Fibroblast of upper back skin (primary cell): Measurements from ENCODE around the gene SLC44A2.

Source experiments
- DNase-seq: peaks from one replicate; pipeline ENCODE4 v3.0.0-alpha.2; 2013

SLC44A2 gene

DNA sequence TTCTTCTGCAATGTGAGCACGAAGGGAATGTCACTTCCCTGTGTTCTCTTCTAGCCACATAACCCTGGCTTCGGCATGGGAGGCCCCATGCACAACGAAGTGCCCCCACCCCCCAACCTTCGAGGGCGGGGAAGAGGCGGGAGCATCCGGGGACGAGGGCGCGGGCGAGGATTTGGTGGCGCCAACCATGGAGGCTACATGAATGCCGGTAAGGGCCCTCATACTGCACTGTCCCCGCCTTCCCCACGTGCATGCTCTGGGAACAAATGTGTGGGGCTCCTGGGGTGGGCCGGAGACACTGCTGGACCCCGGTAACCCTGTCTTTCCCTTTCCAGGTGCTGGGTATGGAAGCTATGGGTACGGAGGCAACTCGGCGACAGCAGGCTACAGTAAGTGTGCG is 58.2 kb downstream of the SLC44A2 start:
- no peak for DNase-seq

DNA sequence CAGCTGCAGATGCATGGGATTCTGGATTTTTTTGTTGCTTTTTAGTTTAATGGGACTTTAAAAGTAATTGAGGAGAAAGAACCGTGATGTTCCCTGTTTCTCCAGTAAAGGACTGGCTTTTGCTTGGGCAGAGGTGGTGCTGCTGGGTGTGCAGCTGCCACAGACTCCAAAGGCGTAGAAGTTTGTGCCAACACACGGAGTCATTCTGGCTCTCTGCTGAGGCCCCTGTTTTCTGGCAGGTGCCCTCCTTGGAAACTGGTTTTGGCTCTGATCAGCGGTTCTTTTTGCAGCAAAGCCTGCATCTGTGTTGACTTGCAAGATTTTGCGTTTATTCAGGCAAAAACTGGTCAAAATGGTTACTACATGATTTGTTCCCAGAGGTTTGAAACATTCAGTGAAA is 59.9 kb downstream of the SLC44A2 start:
- no peak for DNase-seq

DNA sequence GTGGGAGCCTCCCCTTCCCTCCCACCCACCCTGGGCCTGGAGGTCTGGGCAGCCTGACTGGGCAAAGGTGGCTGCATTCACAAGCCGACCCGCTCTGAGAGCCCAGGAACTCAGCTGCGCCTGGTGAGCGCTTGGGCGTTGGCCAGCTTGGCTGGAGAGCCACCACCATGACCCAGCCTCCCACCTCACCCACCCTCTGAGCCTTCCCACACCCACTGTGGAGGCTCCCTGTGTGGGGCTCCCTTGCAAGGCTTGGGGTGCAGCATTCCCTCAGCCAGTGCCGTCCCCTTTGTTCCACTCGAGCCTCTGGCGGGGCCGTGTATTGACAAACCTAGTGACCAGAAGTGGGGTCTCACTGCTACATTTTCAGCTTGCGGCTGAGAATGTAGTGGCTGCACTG is 60.8 kb downstream of the SLC44A2 start:
- DNase-seq: no peak

DNA sequence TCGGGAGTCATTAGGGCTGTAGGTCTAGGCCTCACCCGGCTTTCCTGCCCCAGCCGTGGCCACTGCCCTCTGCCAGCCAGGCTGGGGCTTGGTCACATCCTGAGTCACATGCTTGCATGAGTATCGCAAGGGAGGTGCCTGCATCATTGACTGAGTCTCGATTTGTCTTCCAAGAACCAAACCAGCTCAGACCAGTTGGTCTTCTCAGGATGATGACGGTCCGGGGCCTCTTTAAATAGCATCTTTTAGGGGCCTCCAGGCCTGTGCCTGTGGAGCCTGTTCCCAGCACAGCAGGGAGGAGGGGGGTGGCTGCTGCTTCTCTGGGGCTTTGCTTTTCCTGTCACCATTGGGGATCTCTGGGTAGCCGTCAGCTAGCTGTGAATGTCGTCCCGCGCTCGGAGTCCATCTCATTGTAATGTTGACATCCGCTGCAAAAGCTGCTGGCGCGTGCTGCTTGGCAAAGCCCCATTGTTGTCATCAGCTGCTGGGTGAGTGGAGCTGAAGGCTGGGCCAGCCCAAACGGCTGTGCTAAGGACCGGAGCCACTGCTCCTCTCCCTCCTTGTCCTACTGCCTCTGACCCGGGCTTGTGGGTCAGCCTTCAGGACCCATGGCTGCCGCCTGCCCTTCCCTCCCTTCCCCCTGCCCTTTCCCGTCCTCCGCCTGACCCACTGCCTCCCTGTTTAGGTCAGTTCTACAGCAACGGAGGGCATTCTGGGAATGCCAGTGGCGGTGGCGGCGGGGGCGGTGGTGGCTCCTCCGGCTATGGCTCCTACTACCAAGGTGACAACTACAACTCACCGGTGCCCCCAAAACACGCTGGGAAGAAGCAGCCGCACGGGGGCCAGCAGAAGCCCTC is 61.5 kb downstream of the SLC44A2 start:
- DNase-seq: no peak

DNA sequence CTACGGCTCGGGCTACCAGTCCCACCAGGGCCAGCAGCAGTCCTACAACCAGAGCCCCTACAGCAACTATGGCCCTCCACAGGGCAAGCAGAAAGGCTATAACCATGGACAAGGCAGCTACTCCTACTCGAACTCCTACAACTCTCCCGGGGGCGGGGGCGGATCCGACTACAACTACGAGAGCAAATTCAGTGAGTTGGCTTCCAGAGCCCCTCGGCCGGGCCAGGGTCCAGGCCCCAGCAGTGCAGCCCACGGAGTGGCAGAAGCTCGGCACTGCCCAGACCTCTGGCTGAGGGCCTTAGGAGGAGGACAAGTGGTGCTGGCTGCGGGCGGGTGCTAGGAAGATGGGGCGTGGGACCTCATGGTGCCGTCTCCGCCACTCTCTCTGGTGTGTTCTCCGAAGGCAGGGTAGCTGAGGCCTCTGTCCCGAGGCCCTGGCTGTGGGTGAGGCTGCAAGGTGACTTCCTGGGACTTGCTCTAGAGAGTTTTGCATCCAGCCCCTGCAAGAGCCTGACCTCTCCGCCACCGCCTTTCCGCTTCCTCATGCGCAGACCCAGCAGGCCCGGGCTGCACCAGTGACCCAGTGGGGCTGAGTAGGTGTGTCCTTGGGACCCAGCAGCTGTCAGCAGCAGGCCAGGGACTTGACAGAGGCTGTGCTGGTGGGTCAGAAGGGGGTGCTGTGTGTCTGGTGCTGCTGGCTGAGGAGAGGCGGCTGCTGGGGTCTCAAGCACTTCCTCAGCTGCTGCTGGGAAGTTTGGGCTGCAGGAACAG is 62.4 kb downstream of the SLC44A2 start:
- no peak for DNase-seq

DNA sequence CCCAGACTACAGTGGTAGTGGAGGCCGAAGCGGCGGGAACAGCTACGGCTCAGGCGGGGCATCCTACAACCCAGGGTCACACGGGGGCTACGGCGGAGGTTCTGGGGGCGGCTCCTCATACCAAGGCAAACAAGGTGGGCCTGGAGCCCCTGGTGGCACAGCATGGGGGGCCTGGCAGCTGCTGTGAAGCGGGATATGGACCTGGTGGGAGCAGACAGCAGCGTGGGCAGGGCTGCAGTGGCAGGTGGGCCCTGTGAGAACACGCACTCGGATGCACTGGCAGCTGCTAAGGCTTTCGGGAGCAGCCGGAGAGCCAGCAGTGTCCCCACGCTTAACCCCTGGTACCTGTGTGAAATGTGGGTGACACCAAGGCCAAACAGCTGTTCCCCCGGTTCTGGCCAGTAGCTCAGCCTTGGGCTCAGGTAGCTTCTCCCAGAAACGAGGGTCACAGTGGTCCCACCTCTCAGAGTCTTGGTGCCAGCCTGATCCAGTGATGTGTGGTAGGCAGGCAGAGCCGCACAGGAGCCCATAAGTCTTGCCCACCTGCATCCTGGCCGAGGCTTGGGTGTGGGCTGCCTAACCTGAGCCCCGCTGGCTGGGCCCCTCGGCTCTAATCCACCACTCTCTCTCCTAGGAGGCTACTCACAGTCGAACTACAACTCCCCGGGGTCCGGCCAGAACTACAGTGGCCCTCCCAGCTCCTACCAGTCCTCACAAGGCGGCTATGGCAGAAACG is 63.4 kb downstream of the SLC44A2 start:
- no peak for DNase-seq

DNA sequence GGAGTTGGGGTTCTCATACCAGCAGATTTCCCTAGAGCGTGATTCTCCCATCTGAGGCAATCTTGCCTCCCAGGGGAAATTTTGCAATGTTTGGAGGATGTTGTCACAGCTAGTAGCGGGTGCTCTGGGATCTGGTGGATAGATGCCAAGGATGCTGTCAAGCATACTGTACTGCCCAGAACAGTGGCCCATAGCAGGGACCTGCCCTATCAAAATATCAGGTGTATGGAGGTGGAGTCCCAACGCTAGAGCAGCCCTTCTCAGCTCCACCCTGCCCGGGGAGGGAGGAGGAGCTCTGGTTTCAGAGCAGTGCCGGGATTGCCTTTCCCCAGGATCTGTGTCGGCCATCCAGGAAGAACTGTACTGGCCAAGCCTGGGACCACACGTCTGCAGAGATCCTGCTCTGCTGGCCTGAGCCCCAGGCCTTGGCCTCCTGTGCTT is 65.0 kb downstream of the SLC44A2 start:
- peak; percentile 20 for DNase-seq

DNA sequence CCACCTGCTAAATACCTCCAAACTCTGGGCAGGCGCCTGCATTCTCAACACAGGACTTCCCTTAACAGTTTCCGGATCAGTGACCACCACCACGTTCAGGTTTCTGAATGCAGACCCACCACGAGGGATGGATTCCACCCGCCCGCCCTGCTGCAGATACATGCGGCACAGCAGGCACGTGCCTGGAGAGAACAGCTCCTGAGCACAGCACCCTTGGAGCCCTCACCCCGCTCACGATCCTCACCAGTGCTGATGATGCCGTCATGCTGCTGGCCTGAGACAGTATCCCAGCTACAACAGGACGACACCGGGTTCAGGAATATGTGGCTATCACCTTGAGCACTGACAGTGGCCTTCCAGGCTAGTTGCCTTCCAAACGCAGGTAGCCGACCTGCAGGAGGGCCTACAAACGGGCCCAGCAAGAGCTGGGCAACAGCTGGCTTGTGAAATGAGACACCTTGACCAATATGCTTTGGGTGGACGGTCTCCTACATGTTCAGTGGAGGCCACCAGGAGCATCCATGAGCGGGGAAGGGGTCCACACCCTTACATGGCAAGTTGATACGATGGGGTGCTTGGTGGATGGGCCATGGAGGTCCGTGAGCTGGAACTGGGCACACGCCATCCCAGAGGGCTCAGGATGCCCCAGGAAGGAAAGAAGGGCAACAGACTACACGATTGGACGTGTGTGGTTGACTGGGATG is 66.0 kb downstream of the SLC44A2 start:
- no peak for DNase-seq

DNA sequence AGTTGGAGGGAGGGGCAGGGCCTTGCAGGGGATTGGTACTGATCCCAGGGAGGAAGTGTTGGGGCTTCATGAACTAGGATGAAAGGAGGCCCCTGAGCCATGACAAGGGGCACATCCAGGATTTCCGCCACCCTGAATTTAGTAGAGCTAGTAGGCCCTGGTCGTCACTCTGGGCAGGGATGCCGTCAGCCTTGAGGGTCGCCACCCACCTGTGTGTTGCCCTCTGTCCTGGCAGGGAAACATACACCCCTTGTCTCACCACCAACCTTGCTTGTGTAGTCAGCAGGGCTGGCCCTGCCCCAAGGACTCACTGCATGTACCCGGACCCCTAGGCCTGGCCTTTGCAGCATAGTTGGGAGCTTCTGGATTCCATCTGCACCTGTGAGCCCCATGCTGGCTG is 66.5 kb downstream of the SLC44A2 start:
- DNase-seq: no peak

DNA sequence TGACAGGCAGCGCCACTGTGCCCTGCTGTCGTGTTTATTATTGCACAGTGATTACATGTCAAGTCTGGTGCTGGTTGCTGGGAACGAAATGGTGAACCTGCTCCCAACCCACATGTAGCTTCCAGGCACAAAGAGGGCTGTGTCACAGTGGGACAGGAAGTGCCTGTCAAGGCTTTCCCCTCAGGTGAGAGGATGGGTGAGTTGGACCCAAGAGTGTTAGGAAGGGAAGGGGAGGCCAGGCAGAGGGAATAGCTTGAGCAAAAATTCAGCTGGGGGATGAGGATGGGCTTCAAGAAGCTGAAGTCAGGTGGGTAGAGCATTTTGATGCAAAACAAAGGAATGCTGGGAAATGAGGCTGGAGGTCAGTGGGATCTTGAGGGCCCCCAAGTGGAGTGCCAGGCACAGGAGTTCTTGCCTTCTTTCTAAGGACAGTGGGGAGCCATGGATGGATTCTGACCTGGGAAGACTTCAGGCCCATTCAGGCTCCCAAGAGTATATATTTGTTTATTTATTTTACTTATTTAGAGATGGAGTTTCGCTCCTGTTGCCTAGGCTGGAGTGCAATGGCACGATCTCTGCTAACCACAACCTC is 67.4 kb downstream of the SLC44A2 start:
- no peak for DNase-seq
